ENCODE results near the gene PRR35.

DNA sequence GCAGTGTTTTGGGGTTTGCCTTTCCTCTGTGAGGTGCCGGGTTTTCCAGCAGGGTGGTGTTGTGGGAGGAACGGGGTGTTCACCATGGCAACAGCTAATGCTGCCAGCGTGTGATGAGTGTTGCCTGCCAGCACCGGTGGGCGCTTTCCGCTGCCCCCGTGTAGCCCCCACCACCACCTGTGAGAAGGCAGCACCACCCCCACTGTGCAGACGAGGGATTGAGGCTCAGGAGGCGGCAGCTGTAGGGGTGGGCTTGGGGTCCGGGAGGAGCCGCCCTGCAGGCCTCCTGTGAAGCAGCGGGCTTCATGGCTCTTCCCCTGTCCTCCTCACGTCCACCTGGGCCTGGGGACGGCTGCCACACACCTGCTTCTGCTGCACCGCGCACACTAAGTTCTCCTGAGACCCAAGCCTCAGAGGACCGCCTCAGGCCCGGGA is 34.9 kb downstream of the PRR35 start:
- TF ChIP-seq, protein P1, sequence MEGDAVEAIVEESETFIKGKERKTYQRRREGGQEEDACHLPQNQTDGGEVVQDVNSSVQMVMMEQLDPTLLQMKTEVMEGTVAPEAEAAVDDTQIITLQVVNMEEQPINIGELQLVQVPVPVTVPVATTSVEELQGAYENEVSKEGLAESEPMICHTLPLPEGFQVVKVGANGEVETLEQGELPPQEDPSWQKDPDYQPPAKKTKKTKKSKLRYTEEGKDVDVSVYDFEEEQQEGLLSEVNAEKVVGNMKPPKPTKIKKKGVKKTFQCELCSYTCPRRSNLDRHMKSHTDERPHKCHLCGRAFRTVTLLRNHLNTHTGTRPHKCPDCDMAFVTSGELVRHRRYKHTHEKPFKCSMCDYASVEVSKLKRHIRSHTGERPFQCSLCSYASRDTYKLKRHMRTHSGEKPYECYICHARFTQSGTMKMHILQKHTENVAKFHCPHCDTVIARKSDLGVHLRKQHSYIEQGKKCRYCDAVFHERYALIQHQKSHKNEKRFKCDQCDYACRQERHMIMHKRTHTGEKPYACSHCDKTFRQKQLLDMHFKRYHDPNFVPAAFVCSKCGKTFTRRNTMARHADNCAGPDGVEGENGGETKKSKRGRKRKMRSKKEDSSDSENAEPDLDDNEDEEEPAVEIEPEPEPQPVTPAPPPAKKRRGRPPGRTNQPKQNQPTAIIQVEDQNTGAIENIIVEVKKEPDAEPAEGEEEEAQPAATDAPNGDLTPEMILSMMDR (IDR thresholded peaks at IDR 0.05), result no peak
- TF ChIP-seq POLR2A (IDR thresholded peaks at IDR 0.05), result no peak

Data from thyroid gland (tissue), 4 donors.